Measurements from ENCODE around the gene CDC40.
"Not testable (repeated sequence)": the region's sequence is repeated elsewhere in the genome, so short reads cannot be mapped to it uniquely, and the experiment has no call there.

Gene CDC40

DNA sequence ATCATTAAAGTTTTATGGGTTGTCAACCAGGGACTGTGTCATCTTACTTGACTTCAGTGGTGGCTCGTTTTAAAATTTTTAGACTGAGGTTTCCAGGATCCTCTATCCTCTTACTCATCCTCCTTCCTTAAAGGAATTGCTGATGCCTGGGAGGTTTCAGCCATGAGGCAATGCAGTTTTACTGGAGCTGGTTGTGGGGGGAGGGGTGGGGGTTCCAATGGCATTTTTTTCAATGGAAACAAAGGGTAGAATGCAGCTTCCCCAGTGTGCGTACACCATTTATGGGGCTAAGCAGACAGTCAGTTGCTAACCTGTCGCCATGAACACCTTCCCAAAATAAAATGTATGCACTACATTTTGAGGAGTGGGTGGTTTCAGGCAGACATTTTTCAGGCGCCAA is 89.9 kb downstream of the CDC40 start:
- DNase-seq (ENCODE audit: low read depth in 2 of 2): no peak

DNA sequence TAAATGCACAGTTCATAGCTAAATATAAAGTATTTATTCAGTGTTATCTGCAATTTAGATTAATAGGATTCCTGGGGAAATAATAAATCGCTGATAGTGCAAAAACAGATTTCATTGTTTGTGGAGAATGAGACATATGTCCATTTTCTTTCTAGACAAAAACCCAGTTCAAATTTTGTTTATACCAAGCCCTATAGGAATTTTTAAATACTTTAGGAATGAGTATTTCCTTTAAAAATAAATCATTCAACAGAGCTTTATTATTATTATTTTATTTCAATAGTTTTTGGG is 91.5 kb downstream of the CDC40 start:
- DNase-seq (ENCODE audit: low read depth in 2 of 2): no peak

DNA sequence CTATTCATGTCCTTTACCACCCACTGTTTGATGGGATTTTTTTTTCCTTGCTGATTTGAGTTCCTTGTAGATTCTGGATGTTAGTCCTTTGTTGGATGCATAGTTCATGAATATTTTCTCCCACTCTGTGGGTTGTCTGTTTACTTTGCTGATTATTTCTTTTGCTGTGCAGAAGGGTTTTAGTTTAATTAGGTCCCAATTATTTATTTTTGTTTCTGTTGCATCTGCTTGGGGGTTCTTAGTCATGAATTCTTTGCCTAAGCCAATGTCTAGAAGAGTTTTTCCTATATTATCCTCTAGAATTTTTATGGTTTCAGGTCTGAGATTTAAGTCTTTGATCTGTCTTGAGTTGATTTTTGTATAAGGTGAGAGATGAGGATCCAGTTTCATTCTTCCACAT is 92.6 kb downstream of the CDC40 start:
- DNase-seq (ENCODE audit: low read depth in 2 of 2): not testable (repeated sequence)

DNA sequence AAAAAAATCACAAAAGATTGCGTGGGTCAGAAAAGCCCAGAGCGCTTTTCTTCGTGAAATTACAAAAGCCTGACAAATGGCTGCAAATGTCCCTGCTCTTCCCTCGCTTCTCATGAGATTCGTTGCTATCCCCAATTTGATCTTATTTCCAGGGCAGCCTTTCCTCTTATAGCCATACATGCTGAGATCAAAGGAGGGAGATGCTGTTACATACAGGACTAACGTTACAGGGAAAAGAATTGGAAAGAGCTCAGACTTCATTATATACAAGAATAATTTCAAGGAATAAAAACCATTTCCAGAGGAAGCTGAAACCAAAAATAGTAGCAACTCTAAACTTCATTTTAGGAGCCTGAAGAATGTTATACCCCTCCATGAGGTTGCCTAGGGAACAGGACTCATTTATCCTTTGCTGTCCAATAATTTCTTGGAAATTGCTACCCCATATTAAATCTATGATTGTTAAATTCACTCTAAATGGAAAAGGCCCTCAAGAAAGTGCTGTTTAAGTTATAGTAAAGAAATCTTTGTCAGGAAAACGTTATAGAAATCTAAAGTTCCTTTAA is 97.0 kb downstream of the CDC40 start:
- DNase-seq (ENCODE audit: low read depth in 2 of 2): no peak
